Osteoblast (primary cell): ENCODE data around the gene HNRNPD. TPM values are rescaled to one million over a fixed set of nuclear protein-coding genes. Genes with fewer than 3 reads are reported as not detected.
"Not testable (repeated sequence)": the region's sequence is repeated elsewhere in the genome, so short reads cannot be mapped to it uniquely, and the experiment has no call there.

Source experiments
- DNase-seq: peaks from one replicate; pipeline ENCODE4 v3.0.0; 2011; ENCODE audit warnings: low spot score, mixed read lengths; ENCODE audit not compliant: insufficient read length; ENCODE audit errors: missing footprints
- H2AFZ ChIP-seq: 2 replicates; pipeline ENCODE4 v1.6.0; 2011; ENCODE audit warnings: mild to moderate bottlenecking, low read length
- H3K27ac ChIP-seq: 2 replicates; pipeline ENCODE4 v1.5.1; 2011; ENCODE audit warnings: mild to moderate bottlenecking, low read depth, low read length, moderate library complexity
- H3K27me3 ChIP-seq: 2 replicates; pipeline ENCODE4 v1.6.0; 2012; ENCODE audit warnings: mild to moderate bottlenecking, control low read depth, inconsistent platforms, low read length, moderate library complexity; ENCODE audit not compliant: insufficient read depth
- H3K36me3 ChIP-seq: 2 replicates; pipeline ENCODE4 v1.5.1; 2011; ENCODE audit warnings: mild to moderate bottlenecking, low read length, control low read depth, moderate library complexity; ENCODE audit not compliant: insufficient read depth
- H3K4me1 ChIP-seq: 2 replicates; pipeline ENCODE4 v1.5.1; 2011; ENCODE audit warnings: mild to moderate bottlenecking, low read length, control low read depth, moderate library complexity; ENCODE audit not compliant: insufficient read depth
- H3K4me2 ChIP-seq: 2 replicates; pipeline ENCODE4 v1.6.0; 2011; ENCODE audit warnings: mild to moderate bottlenecking, low read length; ENCODE audit not compliant: insufficient read depth
- H3K4me3 ChIP-seq: fragments of 200-600 bp; sonication (generic); 3 replicates; pipeline ENCODE4 v1.5.1; 2012; ENCODE audit warnings: mild to moderate bottlenecking, low read length, inconsistent platforms; ENCODE audit not compliant: insufficient read depth
- H3K79me2 ChIP-seq: 2 replicates; pipeline ENCODE4 v1.6.0; 2012; ENCODE audit warnings: mild to moderate bottlenecking, low read length, control low read depth, inconsistent platforms; ENCODE audit not compliant: insufficient read depth
- H3K9me3 ChIP-seq: 2 replicates; pipeline ENCODE4 v1.5.1; 2011; ENCODE audit warnings: low read depth, low read length, control low read depth
- H4K20me1 ChIP-seq: 2 replicates; pipeline ENCODE4 v1.6.0; 2012; ENCODE audit warnings: mild to moderate bottlenecking, low read length, control low read depth; ENCODE audit not compliant: insufficient read depth
- small RNA-seq: library from RNA; depleted of rRNA; stranded (forward); fragments of <200 nt; gene quantifications from one replicate; pipeline ENCODE3, GENCODE V24; 2012
- total RNA-seq: library from RNA; depleted of rRNA; stranded (reverse); fragments of >200 nt; gene quantifications from 2 replicates; pipeline ENCODE4 v1.2.3, GENCODE V29; 2012
- TF ChIP-seq, protein P1 (sequence below): IDR thresholded peaks from 2 replicates; pipeline ENCODE4 v1.5.1; 2011; ENCODE audit warnings: mild to moderate bottlenecking, low read depth, low read length, moderate library complexity; ENCODE audit errors: extremely low read depth

Gene HNRNPD
- total RNA-seq, 1 donor: 19.2 TPM

DNA sequence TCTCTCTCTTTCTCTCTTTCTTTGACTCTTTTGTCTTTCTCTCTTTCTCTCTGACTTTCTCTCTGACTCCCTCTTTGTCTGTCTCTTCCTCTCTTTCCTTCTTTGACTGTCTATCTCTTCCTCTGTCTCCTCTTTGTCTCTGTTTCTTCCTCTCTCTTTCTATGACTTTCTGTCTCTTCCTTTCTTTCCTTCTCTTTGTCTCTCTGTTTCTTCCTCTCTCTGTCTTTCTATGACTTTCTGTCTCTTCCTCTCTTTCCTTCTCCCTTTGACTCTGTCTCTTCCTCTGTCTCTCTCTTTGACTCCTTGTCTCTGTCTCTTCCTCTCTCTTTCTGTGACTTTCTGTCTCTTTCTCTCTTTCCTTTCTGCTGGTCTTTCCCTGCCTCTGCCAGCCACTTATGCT lies 38.7 kb downstream of the HNRNPD start:
- Histone ChIP-seq H3K4me1 (no peaks in the 10 kb centered on the region), H4K20me1 (no peaks in the 10 kb centered on the region), H3K9me3 (no peaks in the 10 kb centered on the region), H3K27ac (no peak overlapping the region), H3K4me3 (no peak overlapping the region), H3K79me2 (no peaks in the 10 kb centered on the region), H3K36me3 (no peaks in the 10 kb centered on the region), H3K27me3 (no peaks in the 10 kb centered on the region), H3K4me2 (no peak overlapping the region), H2AFZ (no peak overlapping the region)
- DNase-seq: no peak
- TF ChIP-seq, protein P1, sequence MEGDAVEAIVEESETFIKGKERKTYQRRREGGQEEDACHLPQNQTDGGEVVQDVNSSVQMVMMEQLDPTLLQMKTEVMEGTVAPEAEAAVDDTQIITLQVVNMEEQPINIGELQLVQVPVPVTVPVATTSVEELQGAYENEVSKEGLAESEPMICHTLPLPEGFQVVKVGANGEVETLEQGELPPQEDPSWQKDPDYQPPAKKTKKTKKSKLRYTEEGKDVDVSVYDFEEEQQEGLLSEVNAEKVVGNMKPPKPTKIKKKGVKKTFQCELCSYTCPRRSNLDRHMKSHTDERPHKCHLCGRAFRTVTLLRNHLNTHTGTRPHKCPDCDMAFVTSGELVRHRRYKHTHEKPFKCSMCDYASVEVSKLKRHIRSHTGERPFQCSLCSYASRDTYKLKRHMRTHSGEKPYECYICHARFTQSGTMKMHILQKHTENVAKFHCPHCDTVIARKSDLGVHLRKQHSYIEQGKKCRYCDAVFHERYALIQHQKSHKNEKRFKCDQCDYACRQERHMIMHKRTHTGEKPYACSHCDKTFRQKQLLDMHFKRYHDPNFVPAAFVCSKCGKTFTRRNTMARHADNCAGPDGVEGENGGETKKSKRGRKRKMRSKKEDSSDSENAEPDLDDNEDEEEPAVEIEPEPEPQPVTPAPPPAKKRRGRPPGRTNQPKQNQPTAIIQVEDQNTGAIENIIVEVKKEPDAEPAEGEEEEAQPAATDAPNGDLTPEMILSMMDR: no peak

DNA sequence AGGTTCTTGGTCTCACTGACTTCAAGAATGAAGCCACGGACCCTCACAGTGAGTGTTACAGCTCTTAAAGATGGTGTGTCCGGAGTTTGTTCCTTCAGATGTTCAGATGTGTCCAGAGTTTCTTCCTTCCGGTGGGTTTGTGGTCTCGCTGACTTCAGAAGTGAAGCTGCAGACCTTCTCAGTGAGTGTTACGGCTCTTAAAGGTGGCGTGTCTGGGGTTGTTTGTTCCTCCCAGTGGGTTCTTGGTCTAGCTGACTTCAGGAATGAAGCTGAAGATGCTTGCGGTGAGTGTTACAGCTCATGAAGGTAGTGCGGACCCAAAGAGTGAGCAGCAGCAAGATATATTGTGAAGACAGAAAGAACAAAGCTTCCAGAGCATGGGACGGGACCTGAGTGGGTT lies 40.1 kb downstream of the HNRNPD start:
- not testable (repeated sequence) for H3K4me2 ChIP-seq, H4K20me1 ChIP-seq, H3K4me3 ChIP-seq, DNase-seq, H2AFZ ChIP-seq, H3K9me3 ChIP-seq, H3K79me2 ChIP-seq, H3K27ac ChIP-seq, H3K36me3 ChIP-seq, H3K27me3 ChIP-seq, H3K4me1 ChIP-seq

DNA sequence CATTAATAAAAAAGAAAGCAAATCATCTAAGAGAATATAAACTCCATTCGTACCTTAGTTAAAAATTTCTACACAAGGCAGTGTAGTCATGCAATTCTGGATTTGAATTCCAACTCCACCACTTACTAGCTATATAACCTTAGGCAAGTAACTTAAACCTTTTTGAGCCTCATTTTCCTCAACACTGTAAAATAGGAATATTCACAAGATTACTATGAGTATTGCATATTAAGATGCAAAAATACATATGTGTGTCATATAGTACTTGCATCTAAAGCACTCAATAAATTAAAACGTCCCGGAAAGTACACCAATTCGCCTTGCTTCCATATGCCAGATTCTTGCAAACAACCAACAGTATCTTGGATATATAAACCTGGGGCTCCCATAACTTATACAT lies 42.0 kb downstream of the HNRNPD start:
- Histone ChIP-seq H3K4me3 (no peak overlapping the region), H3K36me3 (no peaks in the 10 kb centered on the region), H3K27ac (no peak overlapping the region), H3K27me3 (no peaks in the 10 kb centered on the region), H3K79me2 (no peaks in the 10 kb centered on the region), H3K4me2 (no peak overlapping the region), H2AFZ (no peak overlapping the region), H4K20me1 (no peaks in the 10 kb centered on the region), H3K4me1 (no peaks in the 10 kb centered on the region), H3K9me3 (no peaks in the 10 kb centered on the region)
- TF ChIP-seq, protein P1: no peak
- DNase-seq: no peak

DNA sequence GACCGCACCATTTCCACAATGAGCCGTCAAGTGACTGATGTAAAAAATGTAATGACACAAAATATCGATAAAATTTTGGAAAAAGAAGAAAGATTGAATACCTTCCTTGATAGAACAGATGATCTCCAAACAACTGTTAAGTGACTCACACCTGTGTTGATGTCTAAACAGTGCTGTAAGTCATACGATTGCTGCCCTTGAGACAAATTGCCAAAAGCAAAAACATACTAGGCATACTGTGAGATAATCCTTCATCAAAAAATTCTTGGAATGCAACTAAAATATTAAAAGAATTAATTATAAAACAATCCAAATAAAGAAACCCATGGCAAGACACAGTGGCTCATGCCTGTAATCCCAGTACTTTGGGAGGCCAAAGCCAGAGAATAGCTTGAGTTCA lies 53.4 kb downstream of the HNRNPD start:
- no peaks in the 10 kb centered on the region for H3K27me3 ChIP-seq
- H3K9me3 ChIP-seq: no peaks in the 10 kb centered on the region
- no peak overlapping the region for H2AFZ ChIP-seq
- no peaks in the 10 kb centered on the region for H3K4me1 ChIP-seq
- H3K4me3 ChIP-seq: no peak overlapping the region
- no peaks in the 10 kb centered on the region for H4K20me1 ChIP-seq
- no peaks in the 10 kb centered on the region for H3K79me2 ChIP-seq
- H3K4me2 ChIP-seq: no peak overlapping the region
- TF ChIP-seq, protein P1: no peak
- H3K36me3 ChIP-seq: no peaks in the 10 kb centered on the region
- no peak for DNase-seq
- H3K27ac ChIP-seq: no peak overlapping the region

DNA sequence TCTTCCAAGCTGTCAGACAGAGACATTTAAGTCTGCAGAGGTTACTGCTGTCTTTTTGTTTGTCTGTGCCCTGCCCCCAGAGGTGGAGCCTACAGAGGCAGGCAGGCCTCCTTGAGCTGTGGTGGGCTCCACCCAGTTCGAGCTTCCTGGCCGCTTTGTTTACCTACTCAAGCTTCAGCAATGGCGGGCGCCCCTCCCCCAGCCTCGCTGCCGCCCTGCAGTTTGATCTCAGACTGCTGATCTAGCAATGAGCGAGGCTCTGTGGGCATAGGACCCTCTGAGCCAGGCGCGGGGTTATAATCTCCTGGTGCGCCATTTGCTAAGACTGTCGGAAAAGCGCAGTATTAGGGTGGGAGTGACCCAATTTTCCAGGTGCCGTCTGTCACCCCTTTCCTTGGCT lies 70.7 kb downstream of the HNRNPD start:
- H4K20me1 ChIP-seq, H3K4me3 ChIP-seq, H3K36me3 ChIP-seq, H2AFZ ChIP-seq, H3K4me1 ChIP-seq, H3K27ac ChIP-seq, H3K9me3 ChIP-seq, H3K4me2 ChIP-seq, H3K27me3 ChIP-seq, H3K79me2 ChIP-seq, DNase-seq: not testable (repeated sequence)

Small RNA genes within 50 kb of the gene (small RNA-seq; reads per million reads assigned to genes)
- gene RF00150: 0.37 reads per million

Other genes starting within 250 kb of the HNRNPD start
- gene HNRNPDL, start 56.5 kb upstream of the HNRNPD start, total RNA-seq: 142 and 143 TPM in 2 replicates
- gene ENOPH1, start 56.6 kb upstream of the HNRNPD start, total RNA-seq: 35.4 and 38.4 TPM in 2 replicates
- 3.3 and 7.1 TPM in 2 replicates for gene TMEM150C, start 188.0 kb upstream of the HNRNPD start, total RNA-seq